HG03342 (cell line): ENCODE results near the gene RFX3.

Experiments used
- ATAC-seq: cut with Tn5 transposase; IDR thresholded peaks from one replicate; pipeline ENCODE4 v1.9.1; 2021; ENCODE audit warnings: mild to moderate bottlenecking, moderate library complexity; ENCODE audit not compliant: unreplicated experiment

The RFX3 gene

DNA sequence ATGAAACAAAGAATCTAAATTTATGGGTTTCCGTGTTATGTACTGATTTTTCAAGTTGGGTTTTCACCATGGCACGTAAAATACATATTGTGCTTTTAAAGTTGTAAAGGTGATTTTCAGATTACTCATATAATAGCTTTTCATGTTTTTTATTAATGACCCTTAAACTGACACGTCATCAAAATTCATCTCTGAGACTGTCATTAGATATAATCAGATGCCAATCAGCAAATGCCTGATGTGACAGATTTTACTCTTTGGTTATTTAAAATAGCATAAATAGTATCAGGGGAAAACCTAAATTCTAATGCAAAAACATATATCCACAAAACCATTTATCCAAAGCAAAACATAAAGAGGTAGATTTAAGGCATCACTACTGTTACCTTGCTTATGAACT lies 11.0 kb downstream of the RFX3 start:
- ATAC-seq, result no peak

DNA sequence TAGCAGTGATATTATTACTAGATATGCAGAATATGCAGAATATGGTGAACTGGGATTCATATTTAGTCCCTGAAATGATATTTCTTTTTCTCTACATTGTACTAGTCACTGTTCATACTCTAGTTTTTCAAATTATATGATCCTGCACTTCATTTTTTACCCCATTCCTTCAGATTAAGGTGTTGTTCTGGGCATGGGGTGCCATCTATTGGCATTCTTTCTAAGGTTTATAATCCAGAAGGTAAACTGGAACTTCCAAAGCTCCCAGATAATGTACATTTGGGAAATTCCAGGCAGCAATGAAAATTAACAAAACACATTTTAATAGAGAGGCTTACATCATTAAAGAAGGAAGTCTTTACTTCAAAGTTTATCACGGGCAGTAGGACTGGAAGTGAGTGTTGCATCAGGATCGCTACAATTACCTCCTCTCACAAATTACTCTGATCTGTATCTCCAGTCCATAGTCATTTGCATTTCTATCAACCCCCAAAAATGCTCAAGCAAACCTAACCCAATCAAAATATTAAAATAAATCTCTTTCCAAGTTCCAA lies 12.5 kb downstream of the RFX3 start:
- ATAC-seq, result no peak

GRCh38 chr9:3511551-3511950 lies 14.2 kb downstream of the RFX3 start:
- no peak for ATAC-seq

- no peak for ATAC-seq
These were observed 15.0 kb downstream of the RFX3 start for GRCh38 chr9:3510796-3511195.

DNA sequence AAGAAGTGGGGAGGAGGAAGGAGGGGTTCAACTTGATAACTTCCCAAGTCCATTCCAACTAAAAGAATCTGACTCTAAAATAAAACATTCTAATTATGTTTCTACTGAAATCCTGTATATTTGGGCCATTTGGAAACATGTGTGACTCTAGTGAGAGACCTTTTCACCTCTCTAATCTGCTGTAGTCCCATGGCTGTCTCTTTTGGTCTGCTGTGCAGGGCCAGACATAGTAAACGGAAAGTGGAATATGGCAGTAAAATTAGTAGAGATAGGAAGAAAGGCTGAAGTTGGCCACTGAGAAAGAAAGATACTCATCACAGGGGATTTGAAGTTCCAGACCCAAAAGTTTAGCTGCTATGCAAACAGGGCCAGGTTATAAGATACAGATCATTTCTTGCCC lies 15.9 kb downstream of the RFX3 start:
- ATAC-seq, result no peak

GRCh38 chr9:3508521-3509291 lies 17.1 kb downstream of the RFX3 start:
- ATAC-seq, result no peak

DNA sequence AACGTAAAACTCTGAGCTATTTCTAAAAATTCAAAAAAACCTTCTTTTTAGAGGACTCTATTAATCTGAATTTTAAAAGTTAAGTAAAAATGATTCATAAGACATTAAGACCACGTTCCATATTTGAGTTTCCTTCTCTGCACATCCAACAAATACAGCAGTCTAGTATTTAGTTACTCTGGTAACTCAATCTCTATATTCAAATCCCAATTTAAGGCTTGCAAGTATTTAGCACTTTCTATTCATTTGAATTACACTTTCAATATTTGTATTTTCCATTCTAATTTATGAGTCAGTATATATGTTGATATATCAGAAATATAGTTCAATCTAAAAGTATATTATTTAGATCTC lies 17.7 kb downstream of the RFX3 start:
- no peak for ATAC-seq

DNA sequence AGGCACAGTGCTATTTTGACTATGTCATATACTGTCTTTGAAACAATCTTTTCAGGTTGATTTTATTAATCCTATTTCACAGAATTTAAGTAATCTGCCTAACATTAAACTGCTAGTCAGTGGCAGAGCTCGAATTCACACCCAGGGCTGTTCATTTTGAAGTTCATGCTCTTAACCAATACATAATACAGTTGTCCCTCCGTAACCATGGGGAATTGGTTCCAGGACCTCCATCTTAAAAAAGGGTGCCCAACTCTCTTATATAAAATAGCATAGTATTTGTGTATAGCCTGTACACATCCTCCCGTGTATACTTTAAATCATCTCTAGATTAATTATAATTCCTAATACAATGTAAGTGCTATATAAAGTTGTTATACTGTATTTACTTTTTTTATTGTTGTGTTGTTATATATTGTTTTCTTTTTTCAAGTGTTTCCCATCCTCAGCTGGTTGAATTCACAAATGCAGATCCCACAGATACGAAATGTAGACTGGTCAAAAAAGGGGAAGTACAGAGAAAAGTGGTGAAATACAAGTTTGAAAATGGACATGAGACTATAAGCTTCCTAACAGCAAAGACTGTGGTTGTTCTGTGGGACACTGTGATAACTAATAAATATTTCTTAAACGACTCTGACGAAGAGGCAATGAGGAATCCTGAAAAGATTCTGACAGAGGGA lies 18.3 kb downstream of the RFX3 start:
- peak; percentile 68 for ATAC-seq

DNA sequence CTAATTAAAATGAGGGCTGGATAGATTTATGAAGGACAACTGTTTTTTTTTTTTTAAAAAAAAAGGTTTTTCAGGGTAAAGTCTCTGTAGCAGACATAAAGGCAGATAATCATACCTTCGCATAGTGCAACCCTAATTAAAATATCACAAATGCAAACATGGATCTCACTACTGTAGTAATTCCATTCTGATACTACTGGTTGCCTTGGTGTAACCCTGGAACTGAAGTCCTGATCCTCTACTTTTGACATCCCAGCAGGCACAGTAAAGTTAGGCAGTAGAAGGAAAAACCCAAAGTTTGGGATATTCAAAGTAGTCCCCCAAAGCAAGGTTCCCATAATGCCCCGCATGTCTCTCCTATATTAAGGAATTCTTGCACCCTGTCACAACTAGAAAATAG lies 19.6 kb downstream of the RFX3 start:
- no peak for ATAC-seq

- ATAC-seq, result no peak
These were observed 23.0 kb downstream of the RFX3 start for GRCh38 chr9:3502560-3503398.

DNA sequence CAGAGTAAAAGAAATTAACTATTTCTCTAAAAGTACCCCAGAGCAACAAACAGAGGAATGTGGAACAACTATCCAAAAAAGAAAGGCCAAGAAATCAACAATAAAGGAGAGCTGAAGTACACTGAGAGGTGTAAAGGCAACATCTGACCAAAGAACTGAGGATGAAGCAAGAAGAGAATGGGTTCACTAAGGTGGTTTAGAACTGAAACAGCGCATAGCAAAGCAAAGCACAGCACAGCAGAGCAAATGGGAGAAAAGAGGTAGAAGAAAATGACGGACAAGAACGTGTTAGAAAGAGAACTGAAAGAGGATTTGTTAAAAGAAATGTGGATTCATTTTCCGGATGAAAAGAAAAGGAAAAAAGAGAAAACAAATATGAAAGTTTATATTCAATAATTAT lies 25.8 kb downstream of the RFX3 start:
- no peak for ATAC-seq

GRCh38 chr9:3498691-3499090 lies 27.1 kb downstream of the RFX3 start:
- no peak for ATAC-seq

GRCh38 chr9:3497857-3498256 lies 27.9 kb downstream of the RFX3 start:
- no peak for ATAC-seq

DNA sequence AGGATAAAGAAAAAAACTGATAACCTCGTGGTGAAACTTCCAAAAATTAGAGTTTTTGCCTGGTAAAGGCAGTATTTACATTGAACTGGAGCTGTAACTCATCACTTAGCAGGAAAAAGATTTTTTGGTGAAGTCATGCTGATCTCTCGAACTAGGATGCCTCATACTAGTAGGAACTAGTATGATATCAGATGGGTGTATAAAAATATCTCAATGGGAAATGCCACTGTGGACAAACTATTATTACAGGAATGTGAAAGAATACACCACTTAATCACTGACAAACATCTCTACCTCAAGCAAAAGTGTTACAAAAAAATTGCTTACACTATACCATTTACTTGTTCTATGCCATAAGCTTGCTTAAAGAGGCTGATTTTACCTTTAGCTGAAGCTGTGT lies 28.4 kb downstream of the RFX3 start:
- ATAC-seq, result no peak

DNA sequence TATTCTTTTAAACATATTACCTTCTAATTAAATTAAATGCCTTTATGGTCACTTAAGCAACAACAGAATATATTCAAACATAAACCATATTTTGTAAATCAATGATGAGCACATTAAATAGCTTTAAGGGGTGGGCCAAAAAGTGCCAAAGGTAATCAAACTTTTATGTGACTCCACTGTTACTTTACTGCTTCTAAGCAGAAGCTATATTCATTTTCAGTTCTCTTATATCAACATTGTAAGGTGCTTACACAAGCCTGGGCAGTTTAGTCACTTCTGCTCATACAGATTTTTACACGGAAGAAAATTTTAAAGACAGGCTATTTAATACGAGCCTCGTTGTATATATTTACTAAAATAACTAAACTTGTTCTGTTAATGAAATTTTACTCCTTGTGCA lies 29.9 kb downstream of the RFX3 start:
- no peak for ATAC-seq

DNA sequence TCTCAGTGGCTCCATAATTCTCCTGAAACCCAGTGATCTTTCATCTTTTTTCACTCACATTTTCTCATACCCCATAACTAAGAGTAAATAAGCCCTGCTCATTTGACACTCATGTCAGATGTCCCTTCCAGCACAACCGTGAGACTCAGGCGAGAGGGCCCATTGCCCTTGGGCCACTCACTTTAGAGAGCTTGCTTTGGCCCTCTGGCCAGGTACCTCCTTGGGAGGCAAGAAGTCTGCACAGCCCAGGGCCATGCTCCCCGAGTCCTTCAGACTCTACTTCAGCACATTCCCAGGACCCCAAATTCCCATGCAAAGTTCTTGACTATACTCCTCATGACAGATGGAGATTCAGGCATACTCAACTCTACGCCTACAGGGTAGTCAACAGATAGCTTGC lies 33.6 kb downstream of the RFX3 start:
- no peak for ATAC-seq

DNA sequence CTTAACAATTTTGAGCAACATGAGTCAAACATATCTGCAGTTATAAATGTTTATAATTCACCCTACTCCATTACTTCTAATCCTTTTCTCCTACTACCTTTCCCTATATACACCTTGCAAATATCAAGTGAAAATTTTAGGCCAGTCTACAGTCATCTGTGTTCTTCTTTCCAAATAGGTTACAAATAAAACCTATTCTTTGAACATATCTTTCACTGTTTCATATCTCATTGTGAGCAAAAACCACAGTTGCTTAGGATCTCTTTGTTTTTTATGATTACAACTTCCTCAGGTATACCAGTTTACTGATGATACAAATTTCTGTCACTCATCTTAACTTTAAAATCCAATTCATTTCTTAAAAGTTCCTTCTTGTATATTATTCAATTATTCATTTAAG lies 34.4 kb downstream of the RFX3 start:
- ATAC-seq, result no peak

DNA sequence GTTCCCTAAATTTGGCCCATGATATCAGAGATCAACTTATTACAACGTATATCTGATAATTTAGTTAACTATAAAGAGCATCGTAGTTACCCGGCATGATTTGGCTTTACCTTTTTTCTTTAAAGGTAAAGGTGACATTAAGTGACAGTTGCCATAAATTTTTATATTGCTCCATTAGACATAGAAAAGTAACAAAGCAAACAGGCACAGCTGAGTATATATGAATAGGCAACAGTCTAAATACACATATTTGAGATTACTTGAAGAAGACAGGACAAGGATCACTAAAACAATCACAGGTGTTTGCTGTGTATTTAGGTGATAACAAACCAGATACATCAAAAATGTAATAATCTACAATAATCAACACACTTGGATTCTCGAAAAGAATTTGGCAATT lies 34.8 kb downstream of the RFX3 start:
- no peak for ATAC-seq

- no peak for ATAC-seq
These were observed 43.2 kb downstream of the RFX3 start for GRCh38 chr9:3482578-3482977.

DNA sequence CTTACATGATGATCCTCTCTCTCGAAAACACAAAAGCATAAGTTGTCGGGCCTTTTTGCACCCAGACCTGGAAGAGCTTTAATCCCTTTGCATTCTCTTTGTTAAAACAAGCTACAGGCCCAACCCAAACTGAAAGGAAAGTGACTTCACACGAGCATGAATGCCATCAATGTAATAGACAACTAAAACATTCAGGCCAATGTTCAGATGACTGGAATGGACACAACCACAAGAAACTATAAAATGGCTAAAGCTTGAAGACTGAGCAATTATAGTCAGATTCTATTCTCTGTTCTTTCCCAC lies 45.5 kb downstream of the RFX3 start:
- no peak for ATAC-seq

GRCh38 chr9:3479514-3480352 lies 46.1 kb downstream of the RFX3 start:
- ATAC-seq, result peak; percentile 55
